DMS114 treated with DMSO at 0.1 percent for 48 hours (cell line): ENCODE results near the gene CEP170B.
"Not testable (repeated sequence)": the region's sequence is repeated elsewhere in the genome, so short reads cannot be mapped to it uniquely, and the experiment has no call there.

ENCODE experiments used
- DNase-seq: peaks from one replicate; lab custom pipeline; 2025; ENCODE audit not compliant: unreplicated experiment; lab: John Stamatoyannopoulos, UW

The CEP170B gene

DNA sequence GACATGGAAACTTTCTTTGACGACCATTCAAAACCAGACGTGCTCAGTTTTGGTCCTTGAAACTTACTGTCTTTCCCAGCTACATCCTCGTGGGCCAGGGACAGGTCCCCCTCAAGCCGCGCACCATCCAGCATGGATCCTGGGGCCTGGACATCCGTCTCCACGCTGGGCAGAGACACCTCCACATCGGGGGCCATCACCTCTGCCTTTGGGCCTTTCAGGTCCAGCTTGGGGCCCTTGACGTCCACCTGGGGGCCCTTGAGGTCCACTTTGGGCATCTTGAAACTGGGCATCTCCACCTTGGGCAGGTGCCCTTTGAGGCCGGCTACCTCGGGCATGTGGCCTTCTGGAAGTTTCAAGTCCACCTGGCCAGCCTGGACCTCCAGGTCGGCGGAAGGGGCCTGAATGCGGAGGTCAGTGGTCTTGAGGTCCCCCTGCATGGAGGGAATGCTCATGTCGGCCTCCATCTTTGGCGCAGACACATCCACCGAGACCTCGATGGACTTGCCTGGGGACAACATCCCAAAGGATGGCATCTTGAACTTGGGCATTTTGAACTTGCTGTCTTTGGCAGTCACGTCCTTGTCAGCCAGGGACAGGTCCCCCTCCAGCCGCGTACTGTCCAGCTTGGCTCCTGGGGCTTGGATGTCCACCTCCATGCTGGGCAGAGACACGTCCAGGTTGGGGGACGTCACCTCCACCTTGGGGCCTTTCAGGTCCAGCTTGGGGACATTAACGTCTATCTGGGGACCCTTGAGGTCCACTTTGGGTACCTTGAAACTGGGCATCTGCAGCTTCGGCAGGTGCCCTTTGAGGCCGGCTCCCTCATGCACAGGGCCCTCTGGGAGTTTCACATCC is 76.7 kb downstream of the CEP170B start:
- DNase-seq: no peak

DNA sequence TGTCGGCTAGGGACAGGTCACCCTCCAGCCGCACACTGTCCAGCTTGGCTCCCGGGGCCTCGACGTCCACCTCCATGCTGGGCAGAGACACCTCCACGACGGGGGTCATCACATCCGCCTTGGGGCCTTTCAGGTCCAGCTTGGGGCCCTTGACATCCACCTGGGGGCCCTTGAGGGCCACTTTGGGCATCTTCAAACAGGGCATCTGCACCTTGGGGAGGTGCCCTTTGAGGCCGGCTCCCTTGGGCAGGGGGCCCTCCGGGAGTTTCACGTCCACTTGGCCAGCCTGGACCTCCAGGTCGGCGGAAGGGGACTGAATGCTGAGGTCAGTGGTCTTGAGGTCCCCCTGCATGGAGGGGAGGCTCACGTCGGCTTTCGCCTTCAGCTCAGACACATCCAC is 77.5 kb downstream of the CEP170B start:
- DNase-seq: no peak

DNA sequence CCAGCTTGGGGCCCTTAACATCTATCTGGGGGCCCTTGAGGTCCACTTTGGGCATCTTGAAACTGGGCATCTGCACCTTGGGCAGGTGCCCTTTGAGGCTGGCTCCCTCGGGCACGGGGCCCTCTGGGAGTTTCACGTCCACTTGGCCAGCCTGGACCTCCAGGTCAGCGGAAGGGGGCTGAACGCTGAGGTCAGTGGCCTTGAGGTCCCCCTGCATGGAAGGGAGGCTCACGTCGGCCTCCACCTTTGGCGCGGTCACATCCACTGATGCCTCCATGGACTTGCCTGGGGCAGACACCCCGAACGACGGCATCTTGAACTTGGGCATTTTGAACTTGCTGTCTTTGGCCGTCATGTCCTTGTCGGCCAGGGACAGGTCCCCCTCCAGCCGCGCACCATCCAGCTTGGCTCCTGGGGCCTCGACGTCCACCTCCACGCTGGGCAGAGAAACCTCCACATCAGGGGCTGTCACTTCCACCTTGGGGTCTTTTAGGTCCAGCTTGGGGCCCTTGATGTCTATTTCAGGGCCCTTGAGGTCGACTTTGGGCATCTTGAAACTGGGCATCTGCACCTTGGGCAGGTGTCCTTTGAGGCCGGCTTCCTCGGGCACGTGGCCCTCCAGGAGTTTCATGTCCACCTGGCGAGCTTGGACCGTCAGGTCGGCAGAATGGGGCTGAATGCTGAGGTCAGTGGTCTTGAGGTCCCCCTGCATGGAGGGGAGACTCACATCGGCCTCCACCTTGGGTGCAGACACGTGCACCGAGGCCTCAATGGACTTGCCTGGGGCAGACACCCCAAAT is 78.3 kb downstream of the CEP170B start:
- not testable (repeated sequence) for DNase-seq

DNA sequence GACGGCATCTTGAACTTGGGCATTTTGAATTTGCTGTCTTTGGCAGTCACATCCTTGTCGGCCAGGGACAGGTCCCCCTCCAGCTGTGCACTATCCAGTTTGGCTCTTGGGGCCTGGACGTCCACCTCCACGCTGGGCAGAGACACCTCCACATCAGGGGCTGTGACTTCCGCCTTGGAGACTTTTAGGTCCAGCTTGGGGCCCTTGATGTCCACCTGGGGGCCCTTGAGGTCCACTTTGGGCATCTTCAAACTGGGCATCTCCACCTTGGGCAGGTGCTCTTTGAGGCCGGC is 78.9 kb downstream of the CEP170B start:
- not testable (repeated sequence) for DNase-seq

DNA sequence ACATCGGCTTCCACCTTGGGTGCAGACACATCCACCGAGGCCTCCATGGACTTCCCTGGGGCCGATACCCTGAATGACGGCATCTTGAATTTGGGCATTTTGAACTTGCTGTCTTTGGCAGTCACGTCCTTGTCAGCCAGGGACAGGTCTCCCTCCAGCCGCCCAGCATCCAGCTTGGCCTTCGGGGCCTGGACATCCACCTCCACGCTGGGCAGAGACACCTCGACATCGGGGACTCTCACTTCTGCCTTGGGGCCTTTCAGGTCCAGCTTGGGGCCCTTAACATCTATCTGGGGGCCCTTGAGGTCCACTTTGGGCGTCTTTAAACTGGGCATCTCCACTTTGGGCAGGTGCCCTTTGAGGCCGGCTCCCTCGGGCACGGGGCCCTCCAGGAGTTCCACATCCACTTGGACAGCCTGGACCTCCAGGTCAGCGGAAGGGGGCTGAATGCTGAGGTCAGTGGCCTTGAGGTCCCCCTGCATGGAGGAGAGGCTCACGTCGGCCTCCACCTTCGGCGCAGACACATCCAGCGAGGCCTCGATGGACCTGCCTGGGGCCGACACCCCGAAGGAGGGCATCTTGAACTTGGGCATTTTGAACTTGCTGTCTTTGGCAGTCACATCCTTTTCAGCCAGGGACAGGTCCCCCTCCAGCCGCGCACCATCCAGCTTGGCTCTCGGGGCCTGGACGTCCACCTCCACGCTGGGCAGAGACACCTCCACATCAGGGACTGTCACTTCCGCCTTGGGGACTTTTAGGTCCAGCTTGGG is 79.6 kb downstream of the CEP170B start:
- not testable (repeated sequence) for DNase-seq

DNA sequence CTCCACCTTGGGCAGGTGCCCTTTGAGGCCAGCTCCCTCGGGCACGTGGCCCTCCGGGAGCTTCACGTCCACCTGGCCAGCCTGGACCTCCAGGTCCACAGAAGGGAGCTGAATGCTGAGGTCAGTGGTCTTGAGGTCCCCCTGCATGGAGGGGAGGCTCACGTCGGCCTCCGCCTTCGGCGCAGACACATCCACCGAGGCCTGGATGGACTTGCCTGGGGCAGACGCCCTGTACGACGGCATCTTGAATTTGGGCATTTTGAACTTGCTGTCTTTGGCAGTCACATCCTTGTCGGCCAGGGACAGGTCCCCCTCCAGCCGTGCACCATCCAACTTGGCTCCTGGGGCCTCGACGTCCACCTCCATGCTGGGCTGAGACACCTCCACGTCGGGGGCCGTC is 80.2 kb downstream of the CEP170B start:
- DNase-seq: not testable (repeated sequence)
